ENCODE measurements around the gene FHL5. TPM values are rescaled to one million over a fixed set of nuclear protein-coding genes. Genes with fewer than 3 reads are reported as not detected.
"Not testable (repeated sequence)": the region's sequence is repeated elsewhere in the genome, so short reads cannot be mapped to it uniquely, and the experiment has no call there.

FHL5 gene
- total RNA-seq, 6 experiments from 2014 or later, result 0.20 to 0.33 (median 0.28) TPM; not detected in 2

DNA sequence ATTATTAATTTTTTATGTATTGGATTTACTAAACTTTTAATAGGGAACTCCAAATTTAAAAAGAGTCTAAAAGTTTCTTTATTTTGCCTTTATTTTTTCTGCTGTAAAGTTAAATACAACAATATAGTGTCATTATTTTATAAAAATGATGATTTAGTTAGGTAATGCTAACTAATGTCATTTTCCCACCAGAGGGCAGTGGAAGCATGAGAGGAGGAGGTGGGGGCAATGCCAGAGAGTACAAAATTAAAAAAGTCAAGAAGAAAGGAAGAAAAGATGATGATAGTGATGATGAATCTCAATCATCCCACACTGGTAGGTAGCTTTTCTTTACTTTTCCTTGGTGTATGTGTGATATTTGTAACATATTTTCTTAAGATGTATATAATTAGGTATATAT, 20.2 kb upstream of the FHL5 start:
- intact Hi-C loops (cut with DNase I), result no loop called here
- Histone ChIP-seq H3K27ac (no peak overlapping the region), H3K4me3 (no peak overlapping the region), H3K27me3 (no peaks in the 10 kb centered on the region), H3K36me3 (peaks cover 0 to 50% (median 8%) of the 10 kb centered on the region in 4 donors), H3K4me1 (no peaks in the 10 kb centered on the region), H3K9me3 (no peaks in the 10 kb centered on the region)
- DNase-seq (no peak), ATAC-seq (no peak)
- TF ChIP-seq, protein P1, sequence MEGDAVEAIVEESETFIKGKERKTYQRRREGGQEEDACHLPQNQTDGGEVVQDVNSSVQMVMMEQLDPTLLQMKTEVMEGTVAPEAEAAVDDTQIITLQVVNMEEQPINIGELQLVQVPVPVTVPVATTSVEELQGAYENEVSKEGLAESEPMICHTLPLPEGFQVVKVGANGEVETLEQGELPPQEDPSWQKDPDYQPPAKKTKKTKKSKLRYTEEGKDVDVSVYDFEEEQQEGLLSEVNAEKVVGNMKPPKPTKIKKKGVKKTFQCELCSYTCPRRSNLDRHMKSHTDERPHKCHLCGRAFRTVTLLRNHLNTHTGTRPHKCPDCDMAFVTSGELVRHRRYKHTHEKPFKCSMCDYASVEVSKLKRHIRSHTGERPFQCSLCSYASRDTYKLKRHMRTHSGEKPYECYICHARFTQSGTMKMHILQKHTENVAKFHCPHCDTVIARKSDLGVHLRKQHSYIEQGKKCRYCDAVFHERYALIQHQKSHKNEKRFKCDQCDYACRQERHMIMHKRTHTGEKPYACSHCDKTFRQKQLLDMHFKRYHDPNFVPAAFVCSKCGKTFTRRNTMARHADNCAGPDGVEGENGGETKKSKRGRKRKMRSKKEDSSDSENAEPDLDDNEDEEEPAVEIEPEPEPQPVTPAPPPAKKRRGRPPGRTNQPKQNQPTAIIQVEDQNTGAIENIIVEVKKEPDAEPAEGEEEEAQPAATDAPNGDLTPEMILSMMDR (IDR thresholded peaks at IDR 0.05), result peak in 3 of 4 donors; percentile 26 to 29 (median 27)
- TF ChIP-seq POLR2A (IDR thresholded peaks at IDR 0.05), result no peak

DNA sequence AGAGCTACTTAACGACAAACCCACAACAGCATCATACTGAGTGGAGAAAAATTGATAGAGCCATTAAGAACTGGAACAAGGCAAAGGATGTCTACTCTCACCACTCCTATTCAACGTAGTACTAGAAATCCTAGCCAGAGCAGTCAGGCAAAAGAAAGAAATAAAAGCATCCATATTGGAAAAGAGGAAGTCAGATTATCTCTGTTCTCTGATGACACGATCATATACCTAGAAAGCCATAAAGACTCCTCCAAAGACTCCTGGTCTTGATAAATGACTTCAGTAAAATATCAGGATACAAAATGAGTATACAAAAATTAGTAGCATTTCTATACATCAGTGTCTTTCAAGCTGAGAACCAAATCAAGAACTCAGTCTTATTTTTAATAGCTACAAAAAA, 17.0 kb upstream of the FHL5 start:
- H3K9me3 ChIP-seq, result no peaks in the 10 kb centered on the region
- H3K27me3 ChIP-seq, result no peaks in the 10 kb centered on the region
- no peaks in the 10 kb centered on the region for H3K4me1 ChIP-seq
- DNase-seq (no peak), ATAC-seq (no peak)
- intact Hi-C loops (cut with DNase I), result no loop called here
- H3K4me3 ChIP-seq, result no peak overlapping the region
- H3K27ac ChIP-seq, result no peak overlapping the region
- 95% methylated on average over 3 of the region's 3 CpGs for WGBS (ENCODE audit: insufficient coverage, low coverage, low lambda C conversion rate, missing lambda C conversion rate)
- peaks cover 0 to 55% (median 6%) of the 10 kb centered on the region in 4 donors for H3K36me3 ChIP-seq
- TF ChIP-seq POLR2A (IDR thresholded peaks at IDR 0.05), result no peak
- TF ChIP-seq, protein P1 (IDR thresholded peaks at IDR 0.05), result no peak

DNA sequence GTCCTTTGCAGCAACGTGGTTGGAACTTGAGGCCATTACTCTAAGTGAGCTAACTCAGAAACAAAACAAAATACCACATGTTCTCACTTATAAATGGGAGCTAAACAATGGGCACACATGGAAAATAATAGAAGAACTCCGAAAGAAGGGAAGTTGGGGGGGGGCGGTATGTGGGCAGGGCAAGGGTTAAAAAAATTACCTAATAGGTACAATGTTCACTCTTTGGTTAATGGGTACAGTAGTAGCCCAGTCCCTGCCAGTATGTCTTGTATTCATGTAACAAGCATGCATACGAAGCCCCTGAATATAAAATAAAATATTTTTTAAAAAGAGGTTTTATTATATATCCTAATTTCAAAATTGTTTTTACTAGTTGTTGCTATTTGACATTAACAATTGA, 15.3 kb upstream of the FHL5 start:
- 77% methylated on average over 4 of the region's 4 CpGs for WGBS (ENCODE audit: insufficient coverage, low coverage, low lambda C conversion rate, missing lambda C conversion rate)
- Histone ChIP-seq H3K36me3 (peaks cover 0 to 69% (median 7%) of the 10 kb centered on the region in 4 donors), H3K4me3 (no peak overlapping the region), H3K27me3 (no peaks in the 10 kb centered on the region), H3K4me1 (no peaks in the 10 kb centered on the region), H3K27ac (no peak overlapping the region), H3K9me3 (no peaks in the 10 kb centered on the region)
- peak in 3 of 4 donors; percentile 33 to 56 (median 51) for ATAC-seq
- DNase-seq, result no peak
- no peak for TF ChIP-seq POLR2A (IDR thresholded peaks at IDR 0.05)
- TF ChIP-seq, protein P1 (IDR thresholded peaks at IDR 0.05), result no peak
- intact Hi-C loops (cut with DNase I), result no loop called here

DNA sequence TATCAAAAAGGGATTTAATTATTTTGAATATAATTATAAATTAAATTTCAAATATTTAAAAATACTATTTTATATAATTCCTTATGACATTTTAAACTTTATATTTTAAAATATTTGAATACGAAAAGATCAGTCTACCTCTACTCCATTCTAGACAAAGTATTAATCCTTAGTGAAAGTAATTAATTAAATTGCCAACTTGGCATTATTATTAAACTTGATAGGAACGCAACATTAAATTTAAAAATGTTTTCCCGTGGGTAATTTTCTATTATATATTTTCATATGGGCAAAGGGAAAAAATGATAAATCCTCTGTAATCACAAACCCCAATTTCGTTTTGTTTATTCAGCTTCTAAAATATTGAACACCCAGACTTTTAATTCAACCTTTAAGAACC, 8.4 kb upstream of the FHL5 start:
- DNase-seq, result no peak
- Histone ChIP-seq H3K27me3 (no peaks in the 10 kb centered on the region), H3K4me1 (no peaks in the 10 kb centered on the region), H3K4me3 (no peak overlapping the region), H3K36me3 (peaks cover 4 to 54% (median 14%) of the 10 kb centered on the region in 4 donors), H3K9me3 (no peaks in the 10 kb centered on the region), H3K27ac (no peak overlapping the region)
- no peak for ATAC-seq
- WGBS (ENCODE audit: insufficient coverage, low coverage, low lambda C conversion rate, missing lambda C conversion rate), result 95% methylated on average over 4 of the region's 4 CpGs
- TF ChIP-seq POLR2A (IDR thresholded peaks at IDR 0.05), result no peak
- TF ChIP-seq, protein P1 (IDR thresholded peaks at IDR 0.05), result no peak
- intact Hi-C loops (cut with DNase I), result no loop called here

DNA sequence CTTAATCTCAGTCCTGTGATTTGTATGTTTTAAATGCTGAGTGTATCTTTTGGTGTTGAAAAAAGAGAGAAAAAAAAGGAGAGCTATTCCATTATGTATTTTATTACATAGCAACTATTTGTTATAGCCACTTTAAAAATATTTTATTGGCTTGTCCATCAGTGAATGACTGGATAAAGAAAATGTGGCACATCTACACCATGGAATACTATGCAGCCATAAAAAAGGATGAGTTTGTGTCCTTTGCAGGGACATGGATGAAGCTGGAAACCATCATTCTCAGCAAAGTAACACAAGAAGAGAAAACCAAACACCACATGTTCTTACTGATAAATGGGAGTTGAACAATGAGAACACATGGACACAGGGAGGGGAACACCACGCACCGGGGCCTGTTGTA, 3.2 kb upstream of the FHL5 start:
- DNase-seq; ATAC-seq; H3K36me3 ChIP-seq; H3K4me1 ChIP-seq; H3K9me3 ChIP-seq; H3K27me3 ChIP-seq; H3K27ac ChIP-seq; H3K4me3 ChIP-seq; intact Hi-C loops (cut with DNase I): not testable (repeated sequence)
- WGBS (ENCODE audit: insufficient coverage, low coverage, low lambda C conversion rate, missing lambda C conversion rate), result 100% methylated on average over 2 of the region's 2 CpGs
